H1 (cell line): ENCODE results near the gene NRSN2. TPM values are rescaled to one million over a fixed set of nuclear protein-coding genes. Genes with fewer than 3 reads are reported as not detected.

Experiments
- CTCF ChIA-PET: fragments of 300-600 bp; sonication (Branson Sonifier 250); formaldehyde crosslinking; loops from one replicate; lab custom pipeline; 2021; ENCODE audit not compliant: partially characterized antibody; lab: Charles Lee
- POLR2A ChIA-PET: fragments of 300-600 bp; sonication (Branson Sonifier 250); formaldehyde crosslinking; loops from one replicate; lab custom pipeline; 2021; ENCODE audit warnings: inconsistent platforms; ENCODE audit not compliant: partially characterized antibody; lab: Charles Lee
- DNase-seq, 2 experiments: peaks; one replicate each; pipeline versions ENCODE4 v3.0.0 to v3.0.0-alpha.2; 2010 to 2022; ENCODE audit warnings: low spot score in 2 of 2, low read depth in 1 of 2, mixed read lengths in 1 of 2
- FAIRE-seq: peaks from 2 replicates; lab custom pipeline; 2011; peaks lifted over from hg19 to GRCh38; lab: Jason Lieb, UNC
- H2AFZ ChIP-seq: 2 replicates; pipeline ENCODE4 v1.8.1; 2012; ENCODE audit warnings: low read length, inconsistent platforms
- H2AK5ac ChIP-seq: 2 replicates; pipeline ENCODE4 v1.6.1; 2013; ENCODE audit warnings: low read depth, low read length
- H2BK120ac ChIP-seq: replicated peaks from 2 replicates; pipeline ENCODE3; 2013; ENCODE audit warnings: low read depth, low read length, inconsistent platforms
- H2BK12ac ChIP-seq: 2 replicates; pipeline ENCODE4 v1.6.1; 2013; ENCODE audit warnings: low read depth, low read length
- H2BK15ac ChIP-seq: 2 replicates; pipeline ENCODE4 v1.6.1; 2013; ENCODE audit warnings: low read length
- H2BK20ac ChIP-seq: 2 replicates; pipeline ENCODE4 v1.6.1; 2013; ENCODE audit warnings: low read length
- H2BK5ac ChIP-seq: 2 replicates; pipeline ENCODE4 v1.6.1; 2013; ENCODE audit warnings: low read depth, low read length
- H3K14ac ChIP-seq: 2 replicates; pipeline ENCODE4 v1.6.1; 2013; ENCODE audit warnings: inconsistent platforms; ENCODE audit not compliant: insufficient read length
- H3K18ac ChIP-seq: 2 replicates; pipeline ENCODE4 v1.6.1; 2013; ENCODE audit warnings: low read length; ENCODE audit errors: extremely low read depth
- H3K23ac ChIP-seq: 2 replicates; pipeline ENCODE4 v1.6.1; 2013; ENCODE audit warnings: inconsistent platforms; ENCODE audit not compliant: insufficient read length
- H3K23me2 ChIP-seq: 2 replicates; pipeline ENCODE4 v1.6.1; 2013; ENCODE audit warnings: low read depth, low read length
- H3K27ac ChIP-seq: 2 replicates; pipeline ENCODE4 v1.6.1; 2011; ENCODE audit warnings: low read depth, low read length, inconsistent platforms
- H3K27me3 ChIP-seq, 4 experiments: replicated peaks in 1 of 4; 1 replicate in 1 of 4; 2 replicates in 3 of 4; pipeline versions ENCODE4 v1.6.1 to v1.8.1; 2011 to 2013; ENCODE audit warnings: low read length in 3 of 4, mild to moderate bottlenecking in 3 of 4, inconsistent platforms in 2 of 4, mixed read lengths in 2 of 4, moderate library complexity in 1 of 4; ENCODE audit not compliant: control insufficient read depth in 3 of 4, insufficient read depth in 3 of 4; ENCODE audit errors: extremely low read depth in 1 of 4
- H3K36me3 ChIP-seq, 4 experiments: 2 replicates each; pipeline versions ENCODE4 v1.6.1 to v1.8.1; 2011 to 2013; ENCODE audit warnings: mild to moderate bottlenecking in 4 of 4, low read length in 3 of 4, moderate library complexity in 2 of 4, control low read depth in 1 of 4, inconsistent platforms in 1 of 4; ENCODE audit not compliant: insufficient read depth in 4 of 4, control insufficient read depth in 2 of 4
- H3K4ac ChIP-seq: replicated peaks from 2 replicates; pipeline ENCODE3; 2013; ENCODE audit warnings: low read length, low read depth, mixed read lengths, inconsistent platforms; ENCODE audit not compliant: insufficient read length
- H3K4me1 ChIP-seq, 4 experiments: replicated peaks in 1 of 4; 1 replicate in 1 of 4; 2 replicates in 3 of 4; pipeline versions ENCODE4 v1.6.1 to v1.8.1; 2011 to 2013; ENCODE audit warnings: low read length in 3 of 4, inconsistent platforms in 2 of 4, mixed read lengths in 1 of 4; ENCODE audit not compliant: insufficient read depth in 4 of 4, control insufficient read depth in 3 of 4
- H3K4me2 ChIP-seq, 2 experiments: 2 replicates each; pipeline versions ENCODE4 v1.6.1 to v1.8.1; 2011 to 2013; ENCODE audit warnings: low read depth in 2 of 2, low read length in 2 of 2, control low read depth in 1 of 2, inconsistent platforms in 1 of 2, mild to moderate bottlenecking in 1 of 2; ENCODE audit not compliant: insufficient read depth in 1 of 2
- H3K4me3 ChIP-seq, 4 experiments: fragments of 200-600, 300-600 bp in 1 of 4; sonication (generic), shearing (Covaris generic), sonication (Bioruptor Twin) in 1 of 4; 2 replicates each; pipeline versions ENCODE4 v1.5.1 to v1.8.1; 2011 to 2016; ENCODE audit warnings: low read length in 4 of 4, low read depth in 3 of 4, control low read depth in 2 of 4, inconsistent platforms in 2 of 4, mild to moderate bottlenecking in 2 of 4, mixed read lengths in 1 of 4, moderate library complexity in 1 of 4; ENCODE audit not compliant: insufficient read depth in 2 of 4; ENCODE audit errors: extremely low read depth in 1 of 4
- H3K56ac ChIP-seq: replicated peaks from 2 replicates; pipeline ENCODE3; 2013; ENCODE audit warnings: low read depth, mild to moderate bottlenecking, mixed read lengths, low read length, inconsistent platforms; ENCODE audit not compliant: insufficient read length
- H3K79me1 ChIP-seq: 2 replicates; pipeline ENCODE4 v1.6.1; 2013; ENCODE audit warnings: low read depth, low read length, control low read depth
- H3K79me2 ChIP-seq, 2 experiments: 2 replicates each; pipeline versions ENCODE4 v1.6.1 to v1.8.1; 2012 to 2013; ENCODE audit warnings: low read length in 2 of 2, mild to moderate bottlenecking in 2 of 2, inconsistent platforms in 1 of 2; ENCODE audit not compliant: insufficient read depth in 2 of 2, control insufficient read depth in 1 of 2
- H3K9ac ChIP-seq, 4 experiments: replicated peaks in 1 of 4; 1 replicate in 1 of 4; 2 replicates in 3 of 4; pipeline versions ENCODE4 v1.6.1 to v1.8.1; 2011 to 2013; ENCODE audit warnings: low read depth in 3 of 4, low read length in 3 of 4, control low read depth in 2 of 4, mild to moderate bottlenecking in 2 of 4, moderate library complexity in 2 of 4, inconsistent platforms in 1 of 4; ENCODE audit errors: extremely low read depth in 1 of 4
- H3K9me3 ChIP-seq, 2 experiments: 2 replicates each; pipeline versions ENCODE4 v1.6.1 to v1.8.1; 2012 to 2013; ENCODE audit warnings: mild to moderate bottlenecking in 2 of 2, moderate library complexity in 2 of 2, control low read depth in 1 of 2, inconsistent platforms in 1 of 2, low read depth in 1 of 2, low read length in 1 of 2, mixed read lengths in 1 of 2; ENCODE audit not compliant: insufficient read depth in 2 of 2
- H4K20me1 ChIP-seq, 2 experiments: replicated peaks in 1 of 2; 2 replicates each; pipeline versions ENCODE3 to v1.8.1; 2011 to 2013; ENCODE audit warnings: inconsistent platforms in 2 of 2, low read length in 2 of 2, mild to moderate bottlenecking in 1 of 2; ENCODE audit not compliant: insufficient read depth in 2 of 2, control insufficient read depth in 1 of 2
- H4K5ac ChIP-seq: 2 replicates; pipeline ENCODE4 v1.6.1; 2013; ENCODE audit warnings: low read length, low read depth, mixed read lengths, inconsistent platforms; ENCODE audit not compliant: insufficient read length
- H4K8ac ChIP-seq: 2 replicates; pipeline ENCODE4 v1.8.0; 2013; ENCODE audit warnings: mild to moderate bottlenecking, moderate library complexity, low read length, inconsistent platforms; ENCODE audit not compliant: insufficient read depth; ENCODE audit errors: extremely low read depth
- H4K91ac ChIP-seq: replicated peaks from 2 replicates; pipeline ENCODE3; 2013; ENCODE audit warnings: low read length, mixed read lengths, inconsistent platforms; ENCODE audit not compliant: insufficient read length
- CTBP2 ChIP-seq: IDR thresholded peaks from 2 replicates; pipeline ENCODE4 v1.7.0; 2011; ENCODE audit warnings: borderline replicate concordance, mild to moderate bottlenecking, moderate library complexity, mixed read lengths, low read length; ENCODE audit not compliant: insufficient read depth, insufficient read length
- RAD21 ChIP-seq, 2 experiments: IDR thresholded peaks in 1 of 2; conservative IDR thresholded peaks in 1 of 2; 2 replicates each; pipeline ENCODE4 v1.6.1; 2011; ENCODE audit warnings: low read depth in 2 of 2, low read length in 2 of 2, improper control_type of control experiment in 1 of 2, inconsistent platforms in 1 of 2, mild to moderate bottlenecking in 1 of 2, moderate library complexity in 1 of 2
- SP2 ChIP-seq: IDR thresholded peaks from 2 replicates; pipeline ENCODE4 v1.6.1; 2012; ENCODE audit warnings: mild to moderate bottlenecking, low read length, inconsistent platforms
- SUZ12 ChIP-seq: fragments of 200-600 bp; sonication (generic); IDR thresholded peaks from 2 replicates; pipeline ENCODE4 v1.6.1; 2012; ENCODE audit warnings: mild to moderate bottlenecking, inconsistent platforms, low read length, moderate library complexity, mixed read lengths
- TCF12 ChIP-seq: IDR thresholded peaks from 2 replicates; pipeline ENCODE4 v1.6.1; 2011; ENCODE audit warnings: low read depth, mild to moderate bottlenecking, low read length
- WGBS, 2 experiments: shearing (Covaris generic) in 1 of 2; methylation state at CpG; one replicate each; pipeline versions ENCODE4 v1.1.6 to v1.1.7; 2013 to 2015; ENCODE audit warnings: low lambda C conversion rate in 2 of 2, mixed read lengths in 2 of 2, inconsistent platforms in 1 of 2, low coverage in 1 of 2, missing lambda C conversion rate in 1 of 2; ENCODE audit not compliant: insufficient replicate concordance in 2 of 2, insufficient coverage in 1 of 2, insufficient read length in 1 of 2; ENCODE audit errors: extremely low coverage in 1 of 2, missing lambda C conversion rate in 1 of 2; 5-methylcytosine and 5-hydroxymethylcytosine counted together
- polyA plus RNA-seq, 7 experiments: library from polyadenylated mRNA; depleted of rRNA in 3 of 7; stranded (reverse) in 5 of 7; unstranded in 2 of 7; fragments of >200 nt in 5 of 7; fragments of 200-250 nt in 2 of 7; gene quantifications; 1 replicate in 5 of 7; 2 replicates in 1 of 7; 4 replicates in 1 of 7; pipeline versions ENCODE4 v1.2.1 to v1.2.3, GENCODE V29; 2011 to 2013; ENCODE audit warnings: missing spikeins in 2 of 7, mixed read lengths in 2 of 7
- total RNA-seq: library from RNA; stranded (reverse); fragmentation: NEBNext Ultra II Directional; extraction: Animal tissue kit (Norgen Biotek cat#: 25700); gene quantifications from 2 replicates; pipeline ENCODE4 v1.2.1, GENCODE V29; 2021

The NRSN2 gene
- total and polyA plus RNA-seq, 2 of the 8 experiments (the other 6 are each of a cell fraction or from before 2014, with no cell fraction given): 19.4 to 33.3 TPM

DNA sequence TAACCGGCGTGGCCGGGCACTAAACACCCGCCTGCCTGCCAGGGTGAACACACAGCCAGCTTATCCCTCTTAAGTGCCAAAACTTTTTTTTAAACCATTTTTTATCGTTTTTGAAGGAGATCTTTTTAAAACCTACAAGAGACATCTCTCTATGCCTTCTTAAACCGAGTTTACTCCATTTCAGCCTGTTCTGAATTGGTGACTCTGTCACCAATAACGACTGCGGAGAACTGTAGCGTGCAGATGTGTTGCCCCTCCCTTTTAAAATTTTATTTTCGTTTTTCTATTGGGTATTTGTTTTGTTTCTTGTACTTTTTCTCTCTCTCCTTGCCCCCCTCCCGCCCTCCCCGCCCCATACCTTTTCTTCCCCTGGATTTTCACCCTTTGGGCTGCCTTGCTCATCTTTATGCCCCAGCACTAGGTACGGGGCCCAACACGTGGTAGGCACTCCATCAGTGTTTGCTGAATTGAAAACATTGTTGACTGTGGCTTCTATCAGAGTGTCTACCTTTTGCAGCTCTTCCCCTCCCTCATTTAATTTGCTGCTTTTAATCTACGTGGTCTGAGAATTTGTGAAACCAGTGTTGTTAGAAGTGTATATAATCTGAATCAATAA, 48.0 kb upstream of the NRSN2 start:
- POLR2A ChIA-PET: interaction anchor here (1.1 to 9.4 kb wide), 8 partner anchors 11 to 48 kb away, joined by 3 to 85 read pairs (median 6); partner anchors contain the start of gene NRSN2
- H3K79me2 ChIP-seq: peaks cover 11 to 35% of the 10 kb centered on the region in 2 experiments; a peak in 3 of 4 replicates
- no peak overlapping the region for H3K27ac ChIP-seq

More for the DNA sequence above, 48.0 kb upstream of the NRSN2 start:
- H3K9me3 ChIP-seq: no peaks in the 10 kb centered on the region; a peak in 1 of 4 replicates
- CTCF ChIA-PET: interaction anchor here (0.9 to 7.8 kb wide), 7 partner anchors 11 to 32 kb away, joined by 3 to 36 read pairs (median 22); partner anchors contain the start of gene SOX12
- H3K23ac ChIP-seq: no peak overlapping the region
- no peak overlapping the region for H2BK20ac ChIP-seq
- no peaks in the 10 kb centered on the region for H3K36me3 ChIP-seq
- no peak overlapping the region for H3K4ac ChIP-seq
- H3K4me2 ChIP-seq: peak overlapping the region; percentile 81 to 94
- no peak overlapping the region; the same call in 1 of the 2 replicates for H4K8ac ChIP-seq
- DNase-seq: no peak
- no peak overlapping the region for H3K56ac ChIP-seq
- H2BK5ac ChIP-seq: peak overlapping the region; percentile 53
- peaks cover 0 to 7% (median 2%) of the 10 kb centered on the region in 4 experiments; a peak in 3 of 7 replicates for H3K27me3 ChIP-seq
- 6% methylated on average over 13 of the region's 15 CpGs; no CpG with 5 or more reads in 1 of the 2 experiments for WGBS, 2 experiments
- H3K18ac ChIP-seq: peak overlapping the region; percentile 19; the same call in 1 of the 2 replicates
- no peak for FAIRE-seq
- H3K14ac ChIP-seq: no peak overlapping the region
- no peak overlapping the region; the same call in 1 of the 2 replicates for H2BK15ac ChIP-seq
- peak overlapping the region; percentile 50 for H4K91ac ChIP-seq
- peaks cover 17% of the 10 kb centered on the region for H3K23me2 ChIP-seq
- H4K20me1 ChIP-seq: peaks cover 6 to 11% of the 10 kb centered on the region in 2 experiments
- H3K9ac ChIP-seq: peak overlapping the region in 3 of 4 experiments; percentile 78 to 94 (median 89); a peak in 6 of 7 replicates
- H2BK12ac ChIP-seq: no peak overlapping the region
- TF ChIP-seq SP2: no peak
- no peak for TF ChIP-seq RAD21 (IDR thresholded peaks at IDR 0.05 in 1 of 2, conservative IDR thresholded peaks at IDR 0.05 in 1 of 2; ENCODE audit: low read depth in 2 of 2, low read length in 2 of 2)
- TF ChIP-seq CTBP2: no peak
- no peak for TF ChIP-seq SUZ12
- no peak for TF ChIP-seq TCF12
- no peak overlapping the region for H4K5ac ChIP-seq
- no peak overlapping the region for H2AK5ac ChIP-seq
- no peak overlapping the region for H2BK120ac ChIP-seq
- peaks cover 3% of the 10 kb centered on the region; the same call in 1 of the 2 replicates for H3K79me1 ChIP-seq
- no peak overlapping the region for H2AFZ ChIP-seq
- peaks cover 14 to 30% (median 18%) of the 10 kb centered on the region in 4 experiments for H3K4me1 ChIP-seq
- peak overlapping the region; percentile 69 to 99 (median 96) for H3K4me3 ChIP-seq
